ENCODE results near the gene MAST4. TPM values are rescaled to one million over a fixed set of nuclear protein-coding genes. Genes with fewer than 3 reads are reported as not detected.

MAST4 gene
- polyA plus RNA-seq, 1 donor (not counting 4 experiments of a cell fraction or from before 2014, with no cell fraction given) = 19.8 TPM

DNA sequence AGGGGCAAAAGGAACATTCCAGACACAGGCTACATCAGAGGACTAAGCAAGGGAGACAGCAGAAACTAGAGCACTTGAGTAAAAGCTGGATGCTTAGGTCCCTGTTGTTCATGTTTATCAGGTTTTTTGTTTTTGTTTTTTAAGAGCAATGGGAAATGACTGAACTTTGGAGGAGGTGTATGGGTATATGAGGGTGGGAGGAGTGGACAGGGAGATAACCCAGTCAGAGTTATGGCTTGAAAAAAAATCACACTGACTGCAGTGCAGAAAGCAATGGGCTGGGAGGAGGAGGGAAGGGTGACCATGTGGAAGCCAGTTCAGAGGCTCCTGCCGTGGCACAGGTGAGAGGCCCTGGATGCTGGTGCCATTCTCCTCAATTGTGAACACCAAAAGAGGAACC is 522.8 kb downstream of the MAST4 start:
- Histone ChIP-seq H3K79me2 (ENCODE audit: control insufficient read depth, insufficient read depth, low read length) (no peaks in the 10 kb centered on the region), H3K4me1 (ENCODE audit: control insufficient read depth, extremely low read depth, insufficient read depth, low read length) (no peaks in the 10 kb centered on the region), H3K36me3 (ENCODE audit: control insufficient read depth in 2 of 2, extremely low read depth in 1 of 2, insufficient read depth in 2 of 2, low read length in 2 of 2) (peaks cover 25 to 43% of the 10 kb centered on the region in 2 experiments), H4K20me1 (ENCODE audit: control insufficient read depth, extremely low read depth, insufficient read depth, low read length) (no peaks in the 10 kb centered on the region), H3K4me2 (ENCODE audit: control insufficient read depth, extremely low read depth, insufficient read depth, low read depth, low read length) (no peak overlapping the region), H3K9ac (ENCODE audit: control insufficient read depth, extremely low read depth, insufficient read depth, low read length) (no peak overlapping the region), H3K9me3 (ENCODE audit: control insufficient read depth, low read depth, low read length) (no peaks in the 10 kb centered on the region), H2AFZ (ENCODE audit: control insufficient read depth, low read length) (no peak overlapping the region), H3K4me3 (ENCODE audit: control insufficient read depth in 2 of 3, extremely low read depth in 1 of 3, insufficient read depth in 2 of 3, low read depth in 1 of 3, low read length in 3 of 3) (no peak overlapping the region), H3K27me3 (ENCODE audit: control insufficient read depth, extremely low read depth, insufficient read depth, low read length) (no peaks in the 10 kb centered on the region), H3K27ac (ENCODE audit: control insufficient read depth, insufficient read depth, low read length) (no peak overlapping the region), H3K9me1 (ENCODE audit: control insufficient read depth, extremely low read depth, insufficient read depth, low read length) (peaks cover 2% of the 10 kb centered on the region)
- no peak for DNase-seq (ENCODE audit: low read depth, low spot score)
- TF ChIP-seq, protein P1, sequence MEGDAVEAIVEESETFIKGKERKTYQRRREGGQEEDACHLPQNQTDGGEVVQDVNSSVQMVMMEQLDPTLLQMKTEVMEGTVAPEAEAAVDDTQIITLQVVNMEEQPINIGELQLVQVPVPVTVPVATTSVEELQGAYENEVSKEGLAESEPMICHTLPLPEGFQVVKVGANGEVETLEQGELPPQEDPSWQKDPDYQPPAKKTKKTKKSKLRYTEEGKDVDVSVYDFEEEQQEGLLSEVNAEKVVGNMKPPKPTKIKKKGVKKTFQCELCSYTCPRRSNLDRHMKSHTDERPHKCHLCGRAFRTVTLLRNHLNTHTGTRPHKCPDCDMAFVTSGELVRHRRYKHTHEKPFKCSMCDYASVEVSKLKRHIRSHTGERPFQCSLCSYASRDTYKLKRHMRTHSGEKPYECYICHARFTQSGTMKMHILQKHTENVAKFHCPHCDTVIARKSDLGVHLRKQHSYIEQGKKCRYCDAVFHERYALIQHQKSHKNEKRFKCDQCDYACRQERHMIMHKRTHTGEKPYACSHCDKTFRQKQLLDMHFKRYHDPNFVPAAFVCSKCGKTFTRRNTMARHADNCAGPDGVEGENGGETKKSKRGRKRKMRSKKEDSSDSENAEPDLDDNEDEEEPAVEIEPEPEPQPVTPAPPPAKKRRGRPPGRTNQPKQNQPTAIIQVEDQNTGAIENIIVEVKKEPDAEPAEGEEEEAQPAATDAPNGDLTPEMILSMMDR (optimal IDR thresholded peaks at IDR 0.05 in 1 of 3, IDR thresholded peaks at IDR 0.05 in 1 of 3, conservative IDR thresholded peaks at IDR 0.05 in 1 of 3; ENCODE audit: extremely low read depth in 1 of 3, insufficient read depth in 2 of 3, low read length in 3 of 3) = no peak
- TF ChIP-seq EZH2 (IDR thresholded peaks at IDR 0.05; ENCODE audit: low read length) = no peak
- dilution Hi-C loops (cut with MboI; ENCODE audit: extremely low pct_ligation_motif_present, low sequenced_read_pairs) = no loop called here
- FAIRE-seq = no peak

DNA sequence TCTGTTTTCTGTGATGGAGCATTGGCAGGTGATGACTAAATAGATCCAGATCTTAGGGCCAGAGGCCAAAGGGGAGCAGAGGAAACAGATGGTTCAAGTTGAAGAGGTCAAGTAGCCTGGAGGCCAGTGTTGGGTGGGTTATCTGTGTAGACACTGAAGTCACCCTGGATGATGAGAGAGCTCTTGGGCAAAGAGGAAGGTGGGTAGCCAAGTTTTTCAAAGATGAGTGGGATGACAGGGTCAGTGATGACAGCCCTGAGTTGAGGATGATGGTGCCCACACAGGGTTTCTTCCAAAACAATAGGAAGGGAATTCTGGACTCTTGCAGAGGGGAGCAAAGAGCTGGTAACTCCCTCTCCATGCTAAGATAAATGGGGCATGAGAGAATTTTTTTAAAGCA is 523.8 kb downstream of the MAST4 start:
- Histone ChIP-seq H3K36me3 (ENCODE audit: control insufficient read depth in 2 of 2, extremely low read depth in 1 of 2, insufficient read depth in 2 of 2, low read length in 2 of 2) (peaks cover 27 to 40% of the 10 kb centered on the region in 2 experiments), H3K9me3 (ENCODE audit: control insufficient read depth, low read depth, low read length) (no peaks in the 10 kb centered on the region), H3K9me1 (ENCODE audit: control insufficient read depth, extremely low read depth, insufficient read depth, low read length) (peaks cover 2% of the 10 kb centered on the region), H3K4me1 (ENCODE audit: control insufficient read depth, extremely low read depth, insufficient read depth, low read length) (no peaks in the 10 kb centered on the region), H4K20me1 (ENCODE audit: control insufficient read depth, extremely low read depth, insufficient read depth, low read length) (no peaks in the 10 kb centered on the region), H3K79me2 (ENCODE audit: control insufficient read depth, insufficient read depth, low read length) (no peaks in the 10 kb centered on the region), H3K4me3 (ENCODE audit: control insufficient read depth in 2 of 3, extremely low read depth in 1 of 3, insufficient read depth in 2 of 3, low read depth in 1 of 3, low read length in 3 of 3) (no peak overlapping the region), H2AFZ (ENCODE audit: control insufficient read depth, low read length) (no peak overlapping the region), H3K27me3 (ENCODE audit: control insufficient read depth, extremely low read depth, insufficient read depth, low read length) (no peaks in the 10 kb centered on the region), H3K4me2 (ENCODE audit: control insufficient read depth, extremely low read depth, insufficient read depth, low read depth, low read length) (no peak overlapping the region), H3K27ac (ENCODE audit: control insufficient read depth, insufficient read depth, low read length) (no peak overlapping the region), H3K9ac (ENCODE audit: control insufficient read depth, extremely low read depth, insufficient read depth, low read length) (no peak overlapping the region)
- TF ChIP-seq, protein P1 (optimal IDR thresholded peaks at IDR 0.05 in 1 of 3, IDR thresholded peaks at IDR 0.05 in 1 of 3, conservative IDR thresholded peaks at IDR 0.05 in 1 of 3; ENCODE audit: extremely low read depth in 1 of 3, insufficient read depth in 2 of 3, low read length in 3 of 3) = no peak
- no peak for TF ChIP-seq EZH2 (IDR thresholded peaks at IDR 0.05; ENCODE audit: low read length)
- dilution Hi-C loops (cut with MboI; ENCODE audit: extremely low pct_ligation_motif_present, low sequenced_read_pairs) = no loop called here
- no peak for DNase-seq (ENCODE audit: low read depth, low spot score)
- FAIRE-seq = no peak

Data from keratinocyte (primary cell).